Astrocyte of the spinal cord (primary cell): Measurements from ENCODE around the gene C4B.
"Not testable (repeated sequence)": the region's sequence is repeated elsewhere in the genome, so short reads cannot be mapped to it uniquely, and the experiment has no call there.

Source experiments
- DNase-seq: peaks from one replicate; pipeline ENCODE4 v3.0.0; 2011; ENCODE audit warnings: low read depth, low spot score
- H3K4me3 ChIP-seq: 2 replicates; pipeline ENCODE4 v1.5.1; 2011; ENCODE audit warnings: low read depth, mild to moderate bottlenecking, low read length, moderate library complexity
- in situ Hi-C: cut with HindIII; loops from 2 replicates; pipeline ENCODE4 v1.10.0; 2017; ENCODE audit warnings: low sequenced_read_pairs

C4B gene

DNA sequence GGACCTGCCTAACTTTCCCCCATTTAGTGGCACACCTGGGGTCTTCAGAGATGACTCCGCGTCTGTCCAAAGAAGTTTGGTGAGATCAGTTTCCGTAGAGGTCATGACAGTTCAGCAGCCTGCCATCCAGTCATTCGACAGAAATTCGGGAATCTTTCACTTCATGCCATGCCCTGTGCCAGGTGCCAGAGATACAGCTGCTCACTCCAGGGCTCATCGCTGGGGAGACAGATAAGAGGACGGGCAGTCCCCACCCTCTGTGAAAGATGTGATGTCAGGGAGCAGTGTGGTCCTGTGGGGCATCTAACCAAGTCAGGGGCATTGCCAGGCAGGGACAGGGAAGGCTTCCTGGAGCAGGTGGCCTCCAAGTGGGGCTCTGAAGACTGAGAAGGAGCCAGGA, 11.3 kb upstream of the C4B start:
- in situ Hi-C loops, H3K4me3 ChIP-seq, DNase-seq: not testable (repeated sequence)

DNA sequence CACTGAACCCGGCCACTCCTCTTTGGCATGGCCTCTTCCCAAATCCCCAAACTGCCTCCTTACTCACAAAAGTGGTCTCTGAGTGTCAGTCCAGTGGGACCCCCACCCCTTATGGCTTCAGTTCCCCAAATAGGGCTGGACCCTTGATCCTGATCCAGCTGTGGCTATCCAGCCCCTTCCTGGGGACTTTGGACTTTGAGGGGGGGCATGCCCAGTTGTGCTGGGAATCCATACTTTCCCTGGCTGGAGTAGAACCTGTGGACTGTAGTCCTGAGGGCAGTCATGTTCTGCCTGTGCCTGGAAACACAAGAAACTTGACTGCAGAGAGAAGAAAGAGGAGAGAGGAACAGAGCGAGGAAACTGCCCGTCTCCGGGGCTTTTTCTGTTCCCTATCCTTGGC, 10.2 kb upstream of the C4B start:
- H3K4me3 ChIP-seq, in situ Hi-C loops, DNase-seq: not testable (repeated sequence)

DNA sequence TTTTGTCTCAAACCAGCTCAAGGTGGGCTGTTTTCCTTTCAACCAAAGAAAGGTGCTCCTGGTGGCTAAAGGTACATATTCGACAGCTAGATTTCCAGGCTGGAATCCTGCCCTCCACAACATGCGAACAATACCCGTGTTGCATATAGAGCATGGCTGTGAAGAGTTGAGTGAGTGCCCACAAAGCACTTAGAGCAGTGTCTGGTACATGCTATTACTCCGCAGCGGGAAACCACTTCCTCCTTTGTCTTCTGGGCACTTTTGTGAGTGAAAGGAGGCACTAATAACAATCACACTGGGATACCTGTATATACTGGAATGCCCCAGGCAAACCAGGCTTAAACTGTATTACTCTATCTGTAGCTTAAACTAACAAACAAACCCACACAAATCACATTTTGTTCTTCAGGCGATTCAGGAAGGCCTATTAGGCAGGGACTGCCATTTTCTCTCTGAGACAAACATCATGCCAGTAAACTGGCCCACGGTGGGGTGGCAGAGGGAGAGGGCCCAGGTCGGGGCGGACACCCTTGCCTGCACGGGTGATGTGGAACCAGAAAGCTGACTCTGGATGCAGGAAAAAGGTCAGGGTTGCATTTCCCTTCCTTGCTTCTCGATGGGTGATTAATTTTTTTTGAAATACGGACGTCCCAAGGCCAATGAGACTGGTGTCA, 9.6 kb upstream of the C4B start:
- H3K4me3 ChIP-seq, in situ Hi-C loops, DNase-seq: not testable (repeated sequence)

DNA sequence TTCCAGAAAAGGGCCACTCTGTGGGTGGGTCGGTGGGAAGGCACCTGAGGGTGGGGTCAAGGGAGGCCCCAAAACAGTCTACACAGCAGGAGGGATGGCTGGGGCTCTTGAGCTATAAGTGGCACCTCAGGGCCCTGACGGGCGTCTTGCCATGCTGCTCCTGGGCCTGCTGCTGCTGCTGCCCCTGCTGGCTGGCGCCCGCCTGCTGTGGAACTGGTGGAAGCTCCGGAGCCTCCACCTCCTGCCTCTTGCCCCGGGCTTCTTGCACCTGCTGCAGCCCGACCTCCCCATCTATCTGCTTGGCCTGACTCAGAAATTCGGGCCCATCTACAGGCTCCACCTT, 9.1 kb upstream of the C4B start:
- DNase-seq: not testable (repeated sequence)

DNA sequence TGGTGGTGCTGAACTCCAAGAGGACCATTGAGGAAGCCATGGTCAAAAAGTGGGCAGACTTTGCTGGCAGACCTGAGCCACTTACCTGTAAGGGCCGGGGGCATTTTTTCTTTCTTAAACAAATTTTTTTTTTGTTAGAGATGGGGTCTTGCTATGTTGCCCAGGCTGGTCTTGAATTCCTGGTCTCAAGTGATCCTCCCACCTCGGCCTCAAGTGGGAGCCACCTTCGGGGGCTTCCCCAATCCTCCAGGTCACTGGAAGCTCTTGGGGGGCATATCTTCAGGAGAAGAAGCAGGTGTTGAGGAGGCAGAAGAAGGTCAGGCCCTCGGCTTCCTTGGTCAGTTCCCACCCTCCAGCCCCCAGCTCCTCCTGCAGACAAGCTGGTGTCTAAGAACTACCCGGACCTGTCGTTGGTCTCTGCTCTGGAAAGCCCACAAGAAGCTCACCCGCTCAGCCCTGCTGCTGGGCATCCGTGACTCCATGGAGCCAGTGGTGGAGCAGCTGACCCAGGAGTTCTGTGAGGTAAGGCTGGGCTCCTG, 8.5 kb upstream of the C4B start:
- in situ Hi-C loops, H3K4me3 ChIP-seq, DNase-seq: not testable (repeated sequence)

More for the DNA sequence above, 9.1 kb upstream of the C4B start:
- in situ Hi-C loops, H3K4me3 ChIP-seq: not testable (repeated sequence)

DNA sequence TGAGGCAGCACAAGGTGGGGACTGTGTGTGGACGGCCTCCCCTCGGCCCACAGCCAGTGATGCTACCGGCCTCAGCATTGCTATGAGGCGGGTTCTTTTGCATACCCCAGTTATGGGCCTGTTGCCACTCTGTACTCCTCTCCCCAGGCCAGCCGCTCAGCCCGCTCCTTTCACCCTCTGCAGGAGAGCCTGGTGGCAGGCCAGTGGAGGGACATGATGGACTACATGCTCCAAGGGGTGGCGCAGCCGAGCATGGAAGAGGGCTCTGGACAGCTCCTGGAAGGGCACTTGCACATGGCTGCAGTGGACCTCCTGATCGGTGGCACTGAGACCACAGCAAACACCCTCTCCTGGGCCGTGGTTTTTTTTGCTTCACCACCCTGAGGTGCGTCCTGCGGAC, 7.5 kb upstream of the C4B start:
- in situ Hi-C loops, DNase-seq, H3K4me3 ChIP-seq: not testable (repeated sequence)

DNA sequence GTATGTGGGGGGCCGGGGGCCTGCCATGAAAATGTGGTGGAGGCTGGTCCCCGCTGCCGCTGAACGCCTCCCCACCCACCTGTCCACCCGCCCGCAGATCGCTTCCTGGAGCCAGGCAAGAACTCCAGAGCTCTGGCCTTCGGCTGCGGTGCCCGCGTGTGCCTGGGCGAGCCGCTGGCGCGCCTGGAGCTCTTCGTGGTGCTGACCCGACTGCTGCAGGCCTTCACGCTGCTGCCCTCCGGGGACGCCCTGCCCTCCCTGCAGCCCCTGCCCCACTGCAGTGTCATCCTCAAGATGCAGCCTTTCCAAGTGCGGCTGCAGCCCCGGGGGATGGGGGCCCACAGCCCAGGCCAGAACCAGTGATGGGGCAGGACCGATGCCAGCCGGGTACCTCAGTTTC, 6.6 kb upstream of the C4B start:
- in situ Hi-C loops, DNase-seq, H3K4me3 ChIP-seq: not testable (repeated sequence)

DNA sequence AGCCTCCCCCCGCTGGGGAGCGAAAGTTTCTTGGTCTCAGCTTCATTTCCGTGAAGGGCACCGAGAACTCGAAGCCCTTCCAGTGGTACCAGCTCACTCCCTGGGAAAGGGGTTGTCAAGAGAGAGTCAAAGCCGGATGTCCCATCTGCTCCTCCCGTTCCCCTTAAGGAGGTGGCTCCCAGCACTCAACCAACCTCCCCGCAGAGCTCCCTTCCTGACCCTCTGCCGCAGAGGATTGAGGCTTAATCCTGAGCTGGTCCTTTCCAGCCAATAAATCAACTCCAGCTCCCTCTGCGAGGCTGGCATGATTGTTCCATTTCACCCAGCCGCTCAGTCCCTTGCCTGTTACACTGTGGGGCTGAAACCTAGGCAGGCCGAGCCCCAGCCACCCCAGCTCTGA, 6.0 kb upstream of the C4B start:
- DNase-seq, H3K4me3 ChIP-seq, in situ Hi-C loops: not testable (repeated sequence)

DNA sequence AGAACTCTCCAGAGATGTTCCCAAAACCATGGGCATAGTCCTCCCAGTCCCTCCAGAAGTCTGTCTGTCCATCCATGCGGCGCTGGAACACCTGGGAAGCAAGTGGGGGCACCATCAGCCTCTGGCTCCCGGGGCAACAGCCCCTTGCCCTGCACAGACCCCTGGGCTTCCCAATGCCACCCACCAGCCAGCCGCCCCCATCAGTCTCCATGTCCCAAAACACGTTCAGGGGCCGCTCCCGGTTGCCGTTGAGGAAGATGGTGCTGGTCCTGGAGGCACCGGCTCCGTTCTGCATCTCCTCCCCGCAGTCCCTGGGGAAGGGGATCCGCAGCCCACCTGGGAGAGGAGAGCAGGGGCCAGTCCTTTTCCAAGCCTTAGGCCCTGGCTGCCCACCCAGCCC, 5.1 kb upstream of the C4B start:
- H3K4me3 ChIP-seq, in situ Hi-C loops, DNase-seq: not testable (repeated sequence)

DNA sequence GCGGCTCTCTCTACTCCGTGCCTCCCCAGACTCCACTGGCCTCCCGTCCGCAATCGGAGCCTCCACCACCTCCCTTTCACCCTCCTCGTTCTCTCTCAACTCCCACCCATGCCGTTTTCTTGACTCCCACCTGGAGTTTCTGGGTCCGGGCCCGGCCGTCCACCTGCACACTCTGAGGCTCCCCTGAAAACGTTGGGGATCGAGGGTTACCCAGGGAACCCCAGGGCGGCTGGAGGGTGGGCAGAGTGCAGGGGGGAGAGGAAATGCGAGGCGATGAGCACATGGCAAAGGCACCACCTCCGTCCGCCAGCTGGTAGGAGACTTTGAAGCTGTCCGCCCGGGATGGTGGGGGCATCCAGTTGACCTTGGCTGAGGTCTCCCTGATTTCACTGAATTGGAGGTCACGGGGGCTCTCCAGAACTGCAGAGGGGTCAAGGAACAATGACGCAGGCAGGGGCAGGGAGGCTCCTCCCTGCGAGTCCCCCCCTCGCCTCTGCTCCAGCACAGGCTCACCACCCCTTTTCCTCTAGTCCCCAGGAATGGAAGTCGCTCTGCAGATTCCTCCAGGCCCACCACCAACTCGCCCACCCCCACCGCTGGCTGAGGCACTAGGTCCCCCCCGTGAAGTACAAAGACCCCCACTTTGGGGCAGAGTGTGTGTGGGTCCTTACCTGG, 3.6 kb upstream of the C4B start:
- H3K4me3 ChIP-seq, DNase-seq, in situ Hi-C loops: not testable (repeated sequence)

DNA sequence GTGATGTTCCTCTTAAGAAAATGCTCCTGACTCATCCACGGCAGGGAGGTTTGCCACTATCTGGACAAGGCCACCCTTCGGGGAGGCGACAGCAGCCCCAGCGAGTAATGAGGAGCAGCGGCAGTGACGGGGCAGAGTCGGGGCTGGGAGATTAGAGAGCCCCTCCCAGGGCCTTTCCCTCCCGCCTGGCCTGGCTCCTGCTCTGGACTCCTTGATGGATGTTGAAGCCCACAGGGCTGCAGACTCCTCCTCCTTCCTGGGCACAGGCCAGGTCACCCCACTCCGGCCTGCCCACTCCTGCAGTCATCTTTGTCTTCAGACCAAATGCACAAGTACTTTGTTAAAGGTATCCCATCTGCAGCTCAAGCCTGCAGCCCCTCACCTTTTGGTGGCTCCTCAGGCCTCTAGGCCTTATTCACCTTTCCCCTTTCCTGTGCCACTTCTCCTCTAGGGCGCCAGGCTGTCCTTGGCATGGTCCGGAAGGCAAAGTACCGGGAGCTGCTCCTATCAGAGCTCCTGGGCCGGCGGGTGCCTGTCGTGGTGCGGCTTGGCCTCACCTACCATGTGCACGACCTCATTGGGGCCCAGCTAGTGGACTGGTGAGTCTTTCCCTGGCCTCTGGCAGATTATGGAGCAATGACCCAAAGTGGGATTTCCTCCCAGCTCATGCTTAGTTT, 1.5 kb upstream of the C4B start:
- H3K4me3 ChIP-seq, DNase-seq, in situ Hi-C loops: not testable (repeated sequence)

DNA sequence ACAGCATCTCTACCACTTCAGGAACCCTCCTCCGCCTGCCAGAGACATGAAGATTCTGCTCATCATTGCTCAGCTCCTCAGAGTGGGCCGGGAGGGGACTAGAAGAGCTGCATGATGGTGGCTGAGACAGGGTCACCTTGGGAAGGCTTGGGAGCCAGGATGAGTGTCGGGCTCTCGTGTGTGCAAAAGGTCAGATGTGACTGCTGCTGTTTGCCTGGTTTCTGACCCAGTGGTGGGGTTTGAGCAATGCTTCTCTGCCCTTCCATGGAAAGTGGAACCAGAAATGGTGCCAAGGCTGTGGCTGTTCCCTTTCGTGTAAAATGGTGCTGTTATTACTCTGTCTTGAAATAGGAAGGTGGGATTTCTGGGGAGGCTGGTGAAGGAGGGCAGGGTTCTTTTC, 857 bp upstream of the C4B start:
- DNase-seq, H3K4me3 ChIP-seq, in situ Hi-C loops: not testable (repeated sequence)

DNA sequence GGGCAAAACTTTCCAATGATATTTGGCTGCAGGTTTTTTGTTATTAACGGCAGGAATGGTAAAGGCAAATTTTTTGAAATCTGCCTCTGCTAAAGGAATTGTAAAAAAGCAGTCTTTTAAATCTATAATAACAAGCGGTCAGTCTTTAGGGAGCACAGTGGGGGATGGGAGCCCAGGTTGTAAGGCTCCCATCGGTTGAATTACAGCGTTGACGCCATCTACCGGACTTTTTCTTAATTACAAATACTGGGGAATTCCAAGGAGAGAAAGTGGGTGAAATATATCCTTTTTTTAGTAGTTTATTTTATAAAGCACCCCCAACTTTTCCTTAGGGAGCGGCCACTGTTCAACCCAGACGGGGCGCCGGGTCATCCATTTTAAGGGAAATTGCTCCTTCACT, 7.5 kb downstream of the C4B start:
- in situ Hi-C loops, DNase-seq, H3K4me3 ChIP-seq: not testable (repeated sequence)

DNA sequence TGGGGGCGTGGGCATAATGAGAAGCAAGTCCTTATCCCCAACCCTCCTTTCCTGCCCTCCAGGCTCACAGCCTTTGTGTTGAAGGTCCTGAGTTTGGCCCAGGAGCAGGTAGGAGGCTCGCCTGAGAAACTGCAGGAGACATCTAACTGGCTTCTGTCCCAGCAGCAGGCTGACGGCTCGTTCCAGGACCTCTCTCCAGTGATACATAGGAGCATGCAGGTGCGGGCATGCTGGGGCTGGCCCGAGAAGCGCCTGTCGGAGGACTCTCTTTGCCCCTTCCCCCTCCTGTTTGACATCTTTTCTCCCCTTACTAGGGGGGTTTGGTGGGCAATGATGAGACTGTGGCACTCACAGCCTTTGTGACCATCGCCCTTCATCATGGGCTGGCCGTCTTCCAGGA, 14.0 kb downstream of the C4B start:
- DNase-seq, in situ Hi-C loops, H3K4me3 ChIP-seq: not testable (repeated sequence)

DNA sequence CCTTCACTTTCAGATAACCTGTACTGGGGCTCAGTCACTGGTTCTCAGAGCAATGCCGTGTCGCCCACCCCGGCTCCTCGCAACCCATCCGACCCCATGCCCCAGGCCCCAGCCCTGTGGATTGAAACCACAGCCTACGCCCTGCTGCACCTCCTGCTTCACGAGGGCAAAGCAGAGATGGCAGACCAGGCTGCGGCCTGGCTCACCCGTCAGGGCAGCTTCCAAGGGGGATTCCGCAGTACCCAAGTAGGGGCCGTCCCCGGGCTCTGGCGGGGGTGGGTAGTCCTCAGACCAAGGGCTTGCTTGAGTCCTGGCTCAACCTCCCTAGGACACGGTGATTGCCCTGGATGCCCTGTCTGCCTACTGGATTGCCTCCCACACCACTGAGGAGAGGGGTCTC, 15.0 kb downstream of the C4B start:
- H3K4me3 ChIP-seq, in situ Hi-C loops: not testable (repeated sequence)

DNA sequence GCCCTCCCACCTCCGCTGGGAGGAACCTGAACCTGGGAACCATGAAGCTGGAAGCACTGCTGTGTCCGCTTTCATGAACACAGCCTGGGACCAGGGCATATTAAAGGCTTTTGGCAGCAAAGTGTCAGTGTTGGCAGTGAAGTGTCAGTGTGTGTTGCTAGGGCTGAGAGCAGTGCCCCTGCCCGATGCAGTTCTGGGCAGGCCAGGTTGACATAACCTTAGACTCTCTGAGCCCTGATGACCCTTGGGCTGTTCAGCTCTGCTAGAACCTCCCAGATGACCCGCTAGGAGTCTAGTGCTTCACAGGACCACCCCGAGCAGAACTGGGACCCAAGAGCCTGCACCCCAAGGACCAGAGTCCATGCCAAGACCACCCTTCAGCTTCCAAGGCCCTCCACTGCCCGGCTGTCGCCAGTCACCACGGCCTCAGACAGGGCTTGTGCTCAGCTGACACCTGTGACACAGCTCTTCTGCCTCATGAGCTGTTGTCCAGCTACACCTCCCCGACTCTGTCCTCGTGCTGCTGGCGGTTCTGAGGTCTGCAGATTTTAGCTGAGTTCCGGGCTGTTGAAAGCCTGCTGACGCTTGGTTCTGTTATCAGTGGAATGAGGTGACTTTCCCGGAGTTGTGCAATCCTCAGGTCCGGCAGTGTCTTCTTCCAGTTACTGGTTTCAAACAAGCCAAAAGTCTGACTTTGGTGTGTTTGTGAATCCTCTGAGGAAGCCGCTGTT, 20.9 kb downstream of the C4B start:
- H3K4me3 ChIP-seq, DNase-seq, in situ Hi-C loops: not testable (repeated sequence)

More for the DNA sequence above, 15.0 kb downstream of the C4B start:
- DNase-seq: not testable (repeated sequence)

DNA sequence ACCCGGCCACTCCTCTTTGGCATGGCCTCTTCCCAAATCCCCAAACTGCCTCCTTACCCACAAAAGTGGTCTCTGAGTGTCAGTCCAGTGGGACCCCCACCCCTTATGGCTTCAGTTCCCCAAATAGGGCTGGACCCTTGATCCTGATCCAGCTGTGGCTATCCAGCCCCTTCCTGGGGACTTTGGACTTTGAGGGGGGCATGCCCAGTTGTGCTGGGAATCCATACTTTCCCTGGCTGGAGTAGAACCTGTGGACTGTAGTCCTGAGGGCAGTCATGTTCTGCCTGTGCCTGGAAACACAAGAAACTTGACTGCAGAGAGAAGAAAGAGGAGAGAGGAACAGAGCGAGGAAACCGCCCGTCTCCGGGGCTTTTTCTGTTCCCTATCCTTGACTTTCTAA, 22.5 kb downstream of the C4B start:
- in situ Hi-C loops, H3K4me3 ChIP-seq, DNase-seq: not testable (repeated sequence)
